Gastrocnemius medialis (tissue), 4 donors: ENCODE data around the gene MIAT. TPM values are rescaled to one million over a fixed set of nuclear protein-coding genes. Genes with fewer than 3 reads are reported as not detected.

Experiments used
- ATAC-seq, 2 donors: fragments of 150-250 bp; one replicate each; pipeline ENCODE4 v1.9.1; 2016
- DNase-seq, 2 donors: peaks; one replicate each; pipeline ENCODE4 v3.0.0-alpha.2; 2019
- H3K27ac ChIP-seq, 4 donors: fragments of 200-600 bp; sonication (generic); 1 replicate in 1 of 4; 2 replicates in 3 of 4; pipeline ENCODE4 v1.5.1; 2016 to 2018; ENCODE audit warnings: mild to moderate bottlenecking in 2 of 4, moderate library complexity in 1 of 4
- H3K27me3 ChIP-seq, 3 donors: fragments of 200-600 bp; sonication (generic) in 2 of 3; 1 replicate in 1 of 3; 2 replicates in 2 of 3; pipeline versions ENCODE4 v1.5.1 to v1.6.0; 2016 to 2019; ENCODE audit warnings: mild to moderate bottlenecking in 1 of 3, moderate library complexity in 1 of 3
- H3K36me3 ChIP-seq, 2 donors: fragments of 200-600 bp; sonication (generic) in 1 of 2; one replicate each; pipeline ENCODE4 v1.5.1; 2017 to 2018
- H3K4me1 ChIP-seq, 2 donors: fragments of 200-600 bp; sonication (generic) in 1 of 2; one replicate each; pipeline ENCODE4 v1.5.1; 2016 to 2017; ENCODE audit warnings: mild to moderate bottlenecking in 2 of 2
- H3K4me3 ChIP-seq, 4 donors: fragments of 200-600 bp; sonication (generic) in 3 of 4; 1 replicate in 1 of 4; 2 replicates in 3 of 4; pipeline ENCODE4 v1.5.1; 2016 to 2019; ENCODE audit warnings: mild to moderate bottlenecking in 2 of 4
- H3K9me3 ChIP-seq, 3 donors: fragments of 200-600 bp; sonication (generic) in 2 of 3; 1 replicate in 1 of 3; 2 replicates in 2 of 3; pipeline ENCODE4 v1.5.1; 2016 to 2019
- POLR2A ChIP-seq, 2 donors: fragments of 450-650 bp; IDR thresholded peaks; one replicate each; pipeline ENCODE4 v1.6.1; 2017; ENCODE audit warnings: antibody characterized with exemption in 2 of 2, mild to moderate bottlenecking in 2 of 2, moderate library complexity in 2 of 2
- in situ Hi-C, 4 donors: fragments of 200-750 bp; cut with MboI; loops; one replicate each; pipeline versions ENCODE4 v1.15.0 to v1.8.0; 2017; ENCODE audit warnings: low sequenced_read_pairs in 4 of 4
- intact Hi-C: fragments of 100-400 bp; cut with DNase I; formaldehyde crosslinking; loops from one replicate; pipeline ENCODE4 v1.15.1; 2023; ENCODE audit warnings: low total_unique reads
- total RNA-seq, 4 donors: library from RNA; depleted of rRNA; stranded (reverse); fragments of >200 nt; gene quantifications; one replicate each; pipeline versions ENCODE4 v1.1.0 to v1.2.3, GENCODE V29; 2016
- TF ChIP-seq, protein P1 (sequence below), 5 experiments: fragments of 450-650 bp in 3 of 5; fragments of 200-600 bp in 2 of 5; sonication (generic) in 2 of 5; IDR thresholded peaks in 4 of 5; conservative IDR thresholded peaks in 1 of 5; 1 replicate in 4 of 5; 2 replicates in 1 of 5; pipeline ENCODE4 v1.5.1; 2016 to 2019; ENCODE audit warnings: antibody characterized with exemption in 5 of 5, mild to moderate bottlenecking in 3 of 5, moderate library complexity in 3 of 5

The MIAT gene
- total RNA-seq, 4 donors from 2014 or later = 0.02 to 0.25 (median 0.07) TPM; not detected in 1

DNA sequence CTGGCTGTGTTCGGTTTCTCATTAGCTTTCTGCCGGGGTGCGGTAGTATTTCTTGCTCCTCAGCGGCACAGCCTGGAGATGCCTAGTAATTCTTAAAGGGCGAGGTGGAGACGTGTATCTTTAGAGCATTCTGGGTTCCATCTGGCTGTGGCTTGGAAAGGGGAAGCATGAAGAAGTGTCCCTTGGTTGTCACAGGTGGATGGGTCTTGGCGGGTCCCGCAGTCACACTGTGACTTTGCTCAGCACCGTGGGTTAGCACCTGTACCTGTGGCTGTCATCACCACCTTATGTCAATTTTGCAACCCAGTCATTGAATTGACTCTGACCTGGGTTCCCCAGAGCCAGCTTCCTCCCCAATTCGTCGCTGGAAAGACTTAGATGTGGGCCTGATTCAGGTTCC is 57.6 kb downstream of the MIAT start:
- no peak for TF ChIP-seq POLR2A (IDR thresholded peaks at IDR 0.05)
- TF ChIP-seq, protein P1, sequence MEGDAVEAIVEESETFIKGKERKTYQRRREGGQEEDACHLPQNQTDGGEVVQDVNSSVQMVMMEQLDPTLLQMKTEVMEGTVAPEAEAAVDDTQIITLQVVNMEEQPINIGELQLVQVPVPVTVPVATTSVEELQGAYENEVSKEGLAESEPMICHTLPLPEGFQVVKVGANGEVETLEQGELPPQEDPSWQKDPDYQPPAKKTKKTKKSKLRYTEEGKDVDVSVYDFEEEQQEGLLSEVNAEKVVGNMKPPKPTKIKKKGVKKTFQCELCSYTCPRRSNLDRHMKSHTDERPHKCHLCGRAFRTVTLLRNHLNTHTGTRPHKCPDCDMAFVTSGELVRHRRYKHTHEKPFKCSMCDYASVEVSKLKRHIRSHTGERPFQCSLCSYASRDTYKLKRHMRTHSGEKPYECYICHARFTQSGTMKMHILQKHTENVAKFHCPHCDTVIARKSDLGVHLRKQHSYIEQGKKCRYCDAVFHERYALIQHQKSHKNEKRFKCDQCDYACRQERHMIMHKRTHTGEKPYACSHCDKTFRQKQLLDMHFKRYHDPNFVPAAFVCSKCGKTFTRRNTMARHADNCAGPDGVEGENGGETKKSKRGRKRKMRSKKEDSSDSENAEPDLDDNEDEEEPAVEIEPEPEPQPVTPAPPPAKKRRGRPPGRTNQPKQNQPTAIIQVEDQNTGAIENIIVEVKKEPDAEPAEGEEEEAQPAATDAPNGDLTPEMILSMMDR (IDR thresholded peaks at IDR 0.05 in 4 of 5, conservative IDR thresholded peaks at IDR 0.05 in 1 of 5) = no peak
- Histone ChIP-seq H3K4me1 (no peaks in the 10 kb centered on the region), H3K27ac (no peak overlapping the region), H3K36me3 (no peaks in the 10 kb centered on the region), H3K9me3 (no peaks in the 10 kb centered on the region), H3K27me3 (no peaks in the 10 kb centered on the region), H3K4me3 (no peak overlapping the region)
- ATAC-seq (no peak), DNase-seq (no peak)
- intact Hi-C loops = no loop called here
- in situ Hi-C loops = no loop called here

DNA sequence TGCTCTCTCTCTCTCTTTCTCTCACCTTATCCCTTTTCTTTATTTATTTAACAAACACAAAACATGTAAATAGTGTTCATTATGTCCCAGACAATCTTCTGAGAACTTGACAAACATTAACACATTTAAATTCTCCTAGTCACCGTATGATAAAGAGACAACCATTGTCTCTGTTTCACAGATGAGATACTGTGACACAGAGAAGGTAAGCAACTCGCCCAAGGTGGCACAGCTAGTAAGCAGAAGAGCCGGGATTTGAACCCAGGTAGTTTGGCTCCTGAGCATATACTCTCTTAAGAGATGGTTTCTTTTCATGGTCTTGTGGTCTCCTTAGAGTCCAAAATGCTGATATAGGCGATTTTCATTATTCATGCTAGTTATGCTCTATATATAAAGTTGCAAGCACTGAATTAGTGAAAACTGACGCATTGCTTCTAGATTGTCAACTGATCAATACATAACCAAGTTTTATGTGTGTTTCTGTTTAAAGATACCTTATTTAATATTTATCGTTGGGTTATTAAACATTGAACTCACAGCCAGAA is 58.1 kb downstream of the MIAT start:
- H3K27me3 ChIP-seq = no peaks in the 10 kb centered on the region
- in situ Hi-C loops = no loop called here
- H3K36me3 ChIP-seq = no peaks in the 10 kb centered on the region
- DNase-seq = no peak
- ATAC-seq = no peak
- no peaks in the 10 kb centered on the region for H3K9me3 ChIP-seq
- intact Hi-C loops = no loop called here
- no peak overlapping the region for H3K27ac ChIP-seq
- no peak overlapping the region for H3K4me3 ChIP-seq
- H3K4me1 ChIP-seq = no peaks in the 10 kb centered on the region
- no peak for TF ChIP-seq POLR2A (IDR thresholded peaks at IDR 0.05)
- TF ChIP-seq, protein P1 (IDR thresholded peaks at IDR 0.05 in 4 of 5, conservative IDR thresholded peaks at IDR 0.05 in 1 of 5) = no peak

GRCh38 chr22:26718488-26718887 is 61.1 kb downstream of the MIAT start:
- no peaks in the 10 kb centered on the region for H3K4me1 ChIP-seq
- ATAC-seq = no peak
- in situ Hi-C loops = no loop called here
- no peaks in the 10 kb centered on the region for H3K9me3 ChIP-seq
- TF ChIP-seq, protein P1 (IDR thresholded peaks at IDR 0.05 in 4 of 5, conservative IDR thresholded peaks at IDR 0.05 in 1 of 5) = no peak
- TF ChIP-seq POLR2A (IDR thresholded peaks at IDR 0.05) = no peak
- peaks cover 0 to 12% of the 10 kb centered on the region in 2 donors for H3K36me3 ChIP-seq
- intact Hi-C loops = no loop called here
- no peak for DNase-seq
- H3K27ac ChIP-seq = no peak overlapping the region
- H3K4me3 ChIP-seq = no peak overlapping the region
- H3K27me3 ChIP-seq = no peaks in the 10 kb centered on the region

DNA sequence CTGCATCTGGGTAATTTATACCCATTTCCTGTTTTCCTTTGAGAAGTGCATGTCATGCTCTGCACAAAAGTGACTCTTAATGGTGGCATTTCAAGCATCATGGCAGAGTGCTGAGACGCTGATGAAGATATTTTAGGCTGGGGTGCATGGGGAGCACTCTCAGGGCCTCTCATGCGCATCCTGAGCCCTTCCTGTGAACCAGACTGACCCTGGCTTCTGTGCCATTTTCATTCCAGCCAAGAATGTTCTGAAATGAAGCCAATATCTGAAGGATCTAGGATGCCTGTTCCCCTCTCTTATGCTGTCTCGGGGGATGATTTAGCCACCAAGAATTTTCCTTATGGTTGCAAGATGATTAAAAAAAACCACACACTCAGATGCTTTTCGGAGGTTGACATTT is 61.5 kb downstream of the MIAT start:
- no peaks in the 10 kb centered on the region for H3K9me3 ChIP-seq
- no peaks in the 10 kb centered on the region for H3K27me3 ChIP-seq
- peaks cover 0 to 12% of the 10 kb centered on the region in 2 donors for H3K36me3 ChIP-seq
- no peak overlapping the region for H3K27ac ChIP-seq
- intact Hi-C loops = no loop called here
- ATAC-seq = no peak
- in situ Hi-C loops = no loop called here
- no peak overlapping the region for H3K4me3 ChIP-seq
- TF ChIP-seq, protein P1 (IDR thresholded peaks at IDR 0.05 in 4 of 5, conservative IDR thresholded peaks at IDR 0.05 in 1 of 5) = no peak
- no peak for TF ChIP-seq POLR2A (IDR thresholded peaks at IDR 0.05)
- no peaks in the 10 kb centered on the region for H3K4me1 ChIP-seq
- DNase-seq = no peak

DNA sequence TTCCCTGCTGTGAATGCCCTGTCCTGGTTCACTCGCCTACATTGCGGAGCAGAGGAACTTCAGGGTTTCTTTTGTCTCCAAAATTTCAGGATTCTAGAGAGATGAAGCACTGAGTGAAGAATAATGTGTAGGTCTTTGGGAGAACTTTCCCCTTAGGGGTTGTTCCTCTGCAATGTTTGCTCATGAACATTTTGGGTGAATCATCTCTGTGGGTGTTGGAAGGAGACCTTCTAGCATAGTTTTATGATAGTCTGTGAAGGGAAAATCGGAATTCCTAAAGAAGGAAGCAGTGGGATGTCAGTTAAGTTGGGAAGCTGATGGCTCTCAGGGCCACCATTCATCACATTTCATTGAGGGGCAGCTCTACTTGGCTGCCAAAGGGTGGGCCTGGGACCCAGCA is 64.8 kb downstream of the MIAT start:
- in situ Hi-C loops = no loop called here
- H3K36me3 ChIP-seq = peaks cover 0 to 12% of the 10 kb centered on the region in 2 donors

More for the DNA sequence above, 64.8 kb downstream of the MIAT start:
- no peak for ATAC-seq
- no peak for TF ChIP-seq POLR2A (IDR thresholded peaks at IDR 0.05)
- TF ChIP-seq, protein P1 (IDR thresholded peaks at IDR 0.05 in 4 of 5, conservative IDR thresholded peaks at IDR 0.05 in 1 of 5) = no peak
- no peaks in the 10 kb centered on the region for H3K27me3 ChIP-seq
- intact Hi-C loops = no loop called here
- DNase-seq = no peak
- H3K4me3 ChIP-seq = no peak overlapping the region
- no peaks in the 10 kb centered on the region for H3K9me3 ChIP-seq
- no peaks in the 10 kb centered on the region for H3K4me1 ChIP-seq
- H3K27ac ChIP-seq = no peak overlapping the region
